Left ventricle myocardium superior (tissue), 1 donor: ENCODE measurements around the gene AK3. TPM values are rescaled to one million over a fixed set of nuclear protein-coding genes. Genes with fewer than 3 reads are reported as not detected.

Source experiments
- ATAC-seq: fragments of 200-7000 bp; cut with Tn5 transposase; one replicate; pipeline ENCODE4 v1.9.1; 2020; ENCODE audit warnings: mild to moderate bottlenecking, moderate library complexity
- DNase-seq: peaks from one replicate; pipeline ENCODE4 v3.0.0-alpha.2; 2020
- intact Hi-C: fragments of 100-400 bp; cut with micrococcal nuclease; formaldehyde crosslinking; loops from one replicate; pipeline ENCODE4 v1.11.0; 2022
- total RNA-seq: library from RNA; stranded (reverse); fragmentation: NEBNext Ultra II Directional; extraction: Animal tissue kit (Norgen Biotek cat#: 25700); gene quantifications from one replicate; pipeline ENCODE4 v1.2.1, GENCODE V29; 2021
- donor health status: DM: no; HTN: yes; CAD: no; lungs with severe emphysema.

The AK3 gene
- total RNA-seq, 1 donor from 2014 or later, result 219 TPM

DNA sequence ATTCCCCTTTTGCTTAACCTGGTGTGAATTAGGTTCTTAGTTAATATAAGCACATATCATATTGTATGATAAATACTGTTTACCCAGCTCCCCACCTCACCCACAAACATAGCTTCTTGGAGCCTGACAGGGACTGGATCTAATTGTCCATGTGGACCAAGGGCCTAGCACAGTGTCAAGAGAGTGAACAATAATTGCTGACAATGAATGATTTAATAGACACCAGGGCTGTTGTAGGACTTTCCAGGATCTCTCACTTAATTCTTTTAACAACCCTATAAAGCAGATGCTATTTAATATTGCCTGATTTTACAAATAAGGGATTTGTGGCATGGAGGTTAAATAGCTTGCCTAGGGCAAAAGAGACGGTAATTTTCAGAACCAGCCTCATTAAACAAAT lies 24.8 kb downstream of the AK3 start:
- ATAC-seq, result no peak
- intact Hi-C loops, result no loop called here
- DNase-seq, result no peak

DNA sequence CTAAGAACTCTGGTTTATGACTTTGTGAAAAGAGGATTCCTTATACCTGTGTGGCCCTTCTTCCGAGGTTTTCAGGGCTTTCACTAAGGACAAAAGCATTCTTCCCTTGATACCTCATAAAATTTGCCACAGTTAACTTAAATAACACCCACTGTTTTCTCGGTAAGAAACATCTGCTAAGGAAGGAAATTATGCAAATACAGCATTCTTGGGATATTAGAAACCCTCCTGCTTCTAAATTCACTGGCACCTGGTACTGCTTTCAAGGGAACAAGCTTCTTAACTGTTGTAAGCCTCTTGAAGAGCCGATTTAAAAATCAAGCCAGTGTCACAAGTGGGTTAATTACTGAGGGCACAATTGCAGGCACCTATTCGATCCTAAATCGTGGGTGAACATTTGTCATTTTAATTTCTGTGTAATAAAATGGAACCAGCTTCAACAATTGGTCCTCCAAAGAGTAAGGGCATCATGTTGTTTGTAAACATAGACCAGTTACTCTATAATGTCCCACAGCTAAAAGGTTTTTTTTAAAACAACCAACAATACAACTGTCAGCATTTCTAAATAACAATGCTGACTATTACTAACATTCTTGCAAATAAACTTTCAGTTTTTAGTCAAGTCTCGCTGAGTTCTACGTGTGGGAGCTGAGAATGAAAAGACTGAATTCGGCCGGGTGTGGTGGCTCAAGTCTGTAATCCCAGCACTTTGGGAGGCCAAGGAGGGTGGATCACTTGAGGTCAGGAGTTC lies 26.6 kb downstream of the AK3 start:
- intact Hi-C loops, result no loop called here
- ATAC-seq (no peak), DNase-seq (no peak)

DNA sequence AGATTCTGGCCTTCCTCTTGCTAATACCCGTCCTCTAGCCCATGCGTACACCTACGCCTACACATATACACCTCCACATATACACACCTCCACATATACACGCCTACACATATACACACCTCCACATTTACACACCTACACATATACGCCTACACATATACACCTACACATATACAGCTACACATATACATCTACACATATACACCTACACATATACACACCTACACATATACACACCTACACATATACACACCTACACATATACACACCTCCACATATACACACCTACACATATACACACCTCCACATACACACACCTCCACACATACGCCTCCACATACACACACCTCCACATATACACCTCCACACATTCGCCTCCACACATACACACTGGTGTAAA lies 27.2 kb downstream of the AK3 start:
- intact Hi-C loops, result no loop called here
- ATAC-seq, result peak; percentile 37

DNA sequence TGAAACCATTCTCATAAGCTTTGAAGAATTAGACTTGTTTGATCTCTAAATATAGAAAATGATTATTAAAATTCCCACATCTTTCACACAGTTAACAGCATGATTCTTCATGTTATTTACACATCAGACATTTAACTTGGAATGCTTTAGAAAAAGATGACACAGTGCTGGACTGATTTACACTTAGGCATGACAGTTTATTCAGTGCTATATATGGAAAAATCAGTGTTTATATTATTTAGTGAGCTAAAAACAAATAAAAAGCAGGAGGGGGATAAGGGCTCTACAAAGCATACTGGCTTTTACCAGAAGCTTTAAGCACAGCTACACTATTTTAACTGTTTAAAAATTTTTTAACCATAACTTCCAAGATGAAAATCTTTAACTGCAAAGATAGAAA lies 31.6 kb downstream of the AK3 start:
- DNase-seq (no peak), ATAC-seq (no peak)
- intact Hi-C loops, result no loop called here

More for the DNA sequence above, 27.2 kb downstream of the AK3 start:
- no peak for DNase-seq

DNA sequence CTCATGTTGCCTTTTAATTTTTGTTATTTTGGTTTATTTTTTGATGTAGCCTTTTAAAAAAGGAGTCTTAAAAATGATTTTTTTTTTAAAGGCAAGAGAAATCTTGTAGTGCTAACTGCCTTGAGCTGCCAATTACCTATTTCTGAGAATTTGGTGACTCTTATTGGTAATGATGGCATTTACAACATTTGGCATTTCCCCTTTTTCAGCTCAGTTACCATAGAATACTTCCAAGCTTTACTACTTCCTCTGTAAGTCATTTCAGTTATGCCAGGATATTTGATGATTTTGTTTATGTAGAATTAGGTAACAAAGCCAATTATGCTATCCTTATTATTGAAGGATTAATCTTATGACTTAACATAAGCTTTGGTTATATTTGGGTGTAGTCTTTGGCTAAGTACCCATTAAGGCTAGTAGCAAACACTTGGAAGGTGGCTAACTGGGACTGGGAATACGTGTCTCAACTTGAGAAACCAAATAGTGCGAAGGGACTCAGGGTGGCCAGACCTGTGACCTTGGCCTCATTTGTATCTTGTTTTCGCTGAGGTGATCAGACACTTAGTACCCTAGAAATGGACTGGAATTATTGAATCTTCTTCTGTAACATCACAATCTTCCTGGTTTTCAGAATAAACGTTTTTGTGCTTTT lies 33.9 kb downstream of the AK3 start:
- intact Hi-C loops, result no loop called here
- ATAC-seq (no peak), DNase-seq (no peak)

DNA sequence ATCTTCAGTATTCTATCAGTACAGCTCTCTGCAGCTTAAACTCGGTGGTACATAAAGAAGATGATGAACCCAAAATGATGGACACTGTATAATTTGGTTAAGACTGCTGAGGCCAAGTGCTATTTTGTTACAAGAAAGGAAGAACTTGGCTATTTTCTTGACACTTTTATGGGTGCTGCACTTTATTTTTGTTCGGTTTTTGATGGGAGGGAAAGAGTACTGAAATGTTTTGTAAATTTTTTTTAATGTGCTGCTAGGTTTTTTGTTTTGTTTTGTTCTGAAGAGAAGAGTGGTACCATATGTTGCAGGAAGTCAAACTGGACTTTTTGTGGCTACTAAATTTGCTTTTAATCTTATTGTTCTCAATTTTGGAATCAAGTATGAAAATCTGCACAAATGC lies 35.0 kb downstream of the AK3 start:
- DNase-seq (no peak), ATAC-seq (no peak)
- intact Hi-C loops, result no loop called here

DNA sequence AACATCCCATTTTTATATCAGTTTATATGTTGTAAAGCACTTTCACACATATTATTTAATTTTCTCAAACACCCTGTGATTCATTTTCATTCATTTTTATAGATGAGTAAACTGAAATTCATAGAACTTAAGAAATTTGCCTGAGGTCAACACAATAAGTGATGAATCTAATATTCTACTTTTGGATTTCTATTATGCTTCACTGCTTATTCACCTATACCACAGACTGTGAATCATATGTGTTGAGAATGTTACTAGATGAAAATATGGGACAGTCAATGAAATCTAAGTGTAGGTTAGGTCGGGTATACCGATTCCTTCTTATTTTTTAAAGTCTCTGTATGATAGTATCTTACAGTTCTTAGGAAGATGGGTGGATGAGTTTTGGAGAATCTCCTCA lies 36.9 kb downstream of the AK3 start:
- intact Hi-C loops, result no loop called here
- DNase-seq (no peak), ATAC-seq (no peak)

DNA sequence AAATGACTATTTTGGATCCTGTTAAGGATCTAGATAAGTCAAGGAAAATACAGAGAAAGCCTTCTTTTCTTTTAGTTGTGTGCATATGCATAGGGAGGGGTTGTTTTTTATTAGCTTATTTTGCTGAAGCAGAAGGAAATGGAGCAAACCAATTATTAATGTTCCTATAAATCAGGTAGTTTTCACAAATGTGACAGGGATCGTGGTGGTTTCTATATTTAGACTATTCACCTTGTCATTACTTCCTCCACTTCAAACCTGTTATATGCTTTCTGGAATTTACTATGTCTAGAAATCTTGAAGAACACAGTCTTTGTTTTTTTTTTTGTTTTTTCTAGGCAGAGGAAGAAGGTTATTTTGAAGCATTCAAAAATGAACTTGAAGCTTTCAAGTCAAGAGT lies 39.5 kb downstream of the AK3 start:
- DNase-seq (no peak), ATAC-seq (no peak)
- intact Hi-C loops, result no loop called here

DNA sequence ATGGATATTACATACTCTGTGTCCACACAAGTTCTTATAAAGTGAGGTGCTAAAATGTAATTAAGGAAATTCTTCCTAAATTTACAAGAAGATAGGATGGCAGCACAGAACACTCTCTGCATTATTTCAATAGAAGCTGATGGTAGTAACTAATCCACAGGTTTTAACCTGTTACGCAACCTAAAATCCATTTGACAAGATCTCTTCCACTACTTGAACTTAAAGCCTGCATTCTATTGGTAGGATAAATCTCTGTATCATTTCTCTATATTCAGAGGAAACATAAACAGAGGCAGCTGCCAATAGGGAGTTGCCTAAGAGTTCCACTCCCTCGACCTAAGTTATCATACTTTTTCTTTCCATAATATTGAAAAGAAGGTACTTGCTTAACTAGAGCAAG lies 40.1 kb downstream of the AK3 start:
- intact Hi-C loops, result no loop called here
- DNase-seq, result no peak
- no peak for ATAC-seq

DNA sequence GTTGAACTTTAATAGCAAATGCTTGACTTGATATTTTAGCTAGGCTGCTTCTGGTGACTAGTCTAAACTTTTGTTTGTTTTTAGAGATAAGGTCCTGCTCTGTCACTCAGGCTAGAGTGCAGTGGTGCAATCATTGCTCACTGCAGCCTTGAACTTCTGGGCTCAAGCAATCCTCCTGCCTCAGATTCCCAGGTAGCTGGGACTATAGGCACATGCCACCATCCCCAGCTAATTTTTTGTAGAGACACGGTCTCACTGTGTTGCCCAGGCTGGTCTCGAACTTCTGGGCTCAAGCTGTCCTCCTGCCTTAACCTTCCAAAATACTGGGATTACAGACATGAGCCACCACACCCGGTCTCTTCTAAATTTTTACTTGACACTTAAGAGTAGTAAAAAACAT lies 40.9 kb downstream of the AK3 start:
- intact Hi-C loops, result no loop called here
- ATAC-seq (no peak), DNase-seq (no peak)

DNA sequence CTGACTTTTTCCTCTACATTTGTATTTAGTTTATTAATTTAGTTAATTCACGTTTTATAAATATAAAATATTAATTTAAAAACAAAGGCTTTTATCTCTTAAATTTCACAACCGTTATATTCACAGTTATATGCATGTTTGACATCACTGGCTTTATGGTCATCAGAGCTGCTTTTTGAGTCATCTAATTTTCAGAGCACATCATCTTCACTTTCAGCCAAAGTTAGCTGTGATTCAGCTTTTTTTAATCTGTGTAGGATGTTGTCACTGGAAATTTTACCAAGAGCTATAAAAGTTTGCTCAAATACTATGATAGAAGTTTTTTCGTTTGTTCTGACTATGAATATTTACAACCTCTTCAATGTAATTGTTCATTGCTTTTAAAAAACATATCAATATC lies 49.2 kb downstream of the AK3 start:
- intact Hi-C loops, result no loop called here
- ATAC-seq (no peak), DNase-seq (no peak)

DNA sequence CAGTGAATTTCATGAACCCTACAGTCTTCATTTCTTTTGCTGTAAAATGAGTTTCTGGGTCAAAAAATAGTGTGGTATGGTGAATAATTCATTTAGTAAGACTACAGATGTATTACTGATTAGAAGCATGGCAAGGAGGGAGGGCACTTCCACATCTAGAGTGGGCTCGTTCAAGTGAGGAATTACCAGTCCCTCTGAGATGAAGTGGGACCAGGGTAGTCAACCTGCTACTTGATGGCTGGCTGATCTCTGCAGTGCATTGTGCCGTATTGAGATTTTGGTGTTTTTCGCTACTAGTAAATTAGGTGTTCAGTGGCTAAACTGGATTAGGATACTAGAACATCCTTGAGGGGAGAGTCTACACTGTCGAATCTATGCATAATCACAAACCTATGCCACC lies 50.9 kb downstream of the AK3 start:
- DNase-seq (no peak), ATAC-seq (no peak)
- intact Hi-C loops, result no loop called here

DNA sequence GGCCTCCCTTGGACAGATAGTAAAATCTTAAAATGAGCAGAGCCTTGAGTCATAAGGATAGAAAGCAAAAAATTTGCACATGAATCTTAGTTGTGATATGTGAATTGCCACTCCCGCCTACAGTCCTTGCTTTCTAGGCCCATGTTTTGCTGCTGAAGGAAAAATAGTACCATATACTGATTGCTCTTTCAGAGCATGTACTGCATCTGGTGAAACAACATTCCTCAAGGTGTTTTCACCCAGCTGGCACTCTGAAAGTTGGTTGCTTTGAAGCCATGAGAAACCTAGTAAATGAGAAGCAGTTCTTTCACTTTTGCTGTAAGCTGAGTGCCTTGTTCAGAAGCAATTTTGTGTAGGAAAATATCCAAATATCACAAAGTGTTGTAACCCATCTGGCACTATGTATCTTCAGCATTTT lies 51.3 kb downstream of the AK3 start:
- intact Hi-C loops, result no loop called here
- peak; percentile 13 for ATAC-seq
- no peak for DNase-seq

DNA sequence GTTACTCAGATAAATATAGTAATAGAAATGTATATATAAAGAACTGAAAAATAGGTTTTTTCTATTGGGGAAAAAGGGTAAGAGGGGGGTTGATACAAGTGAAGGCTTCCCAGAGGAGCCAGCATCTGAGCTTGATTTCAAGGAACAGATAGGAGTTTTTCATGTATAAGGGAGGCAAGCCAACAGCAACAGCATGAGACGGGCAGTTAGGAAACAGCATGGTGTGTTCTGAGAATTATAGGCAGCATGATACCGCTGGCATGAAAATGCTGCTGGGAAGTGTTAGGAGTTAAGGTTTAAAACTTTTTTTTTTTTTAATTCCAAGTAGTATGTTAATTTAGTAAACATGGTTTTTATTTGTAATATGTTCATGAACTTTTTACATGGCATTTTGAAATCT lies 52.0 kb downstream of the AK3 start:
- ATAC-seq, result no peak
- DNase-seq, result no peak
- intact Hi-C loops, result no loop called here

DNA sequence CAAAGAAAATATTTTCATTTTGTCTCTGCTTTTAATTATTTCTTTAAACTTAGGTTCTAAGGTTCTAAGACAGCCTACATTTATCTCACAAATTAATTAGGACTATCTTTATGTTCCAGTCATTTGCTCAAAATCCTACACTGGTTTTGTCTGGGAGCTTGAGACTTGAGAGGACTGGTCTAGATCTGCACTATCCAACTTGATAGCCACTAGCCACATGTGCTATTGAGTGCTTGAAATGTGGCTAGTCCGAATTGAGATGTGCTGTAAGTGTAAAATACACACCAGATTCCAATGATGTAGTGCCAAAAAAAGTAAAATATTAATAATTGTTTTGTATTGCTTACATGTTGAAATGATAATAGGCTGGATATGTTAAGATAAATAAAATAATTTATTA lies 54.4 kb downstream of the AK3 start:
- DNase-seq (no peak), ATAC-seq (peak; percentile 38)
- intact Hi-C loops, result no loop called here

DNA sequence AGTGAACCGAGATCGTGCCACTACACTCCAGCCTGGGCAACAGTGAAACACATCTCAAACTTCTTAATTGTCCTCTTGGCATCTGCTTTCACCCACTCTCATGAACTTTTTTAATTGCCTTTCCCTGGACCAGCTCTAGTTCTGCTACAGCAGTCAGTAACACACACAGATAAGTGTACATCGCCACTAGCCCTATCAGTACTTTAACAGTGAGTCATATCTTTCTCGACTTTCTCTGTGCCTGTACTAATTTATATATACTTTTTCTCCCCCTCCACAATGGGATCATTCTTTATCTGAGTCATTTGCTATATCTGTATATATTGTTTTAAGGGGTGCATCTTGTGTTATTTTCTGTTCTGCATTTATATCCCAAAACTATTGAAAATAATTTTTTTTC lies 54.9 kb downstream of the AK3 start:
- DNase-seq (no peak), ATAC-seq (peak; percentile 75)
- intact Hi-C loops, result no loop called here

DNA sequence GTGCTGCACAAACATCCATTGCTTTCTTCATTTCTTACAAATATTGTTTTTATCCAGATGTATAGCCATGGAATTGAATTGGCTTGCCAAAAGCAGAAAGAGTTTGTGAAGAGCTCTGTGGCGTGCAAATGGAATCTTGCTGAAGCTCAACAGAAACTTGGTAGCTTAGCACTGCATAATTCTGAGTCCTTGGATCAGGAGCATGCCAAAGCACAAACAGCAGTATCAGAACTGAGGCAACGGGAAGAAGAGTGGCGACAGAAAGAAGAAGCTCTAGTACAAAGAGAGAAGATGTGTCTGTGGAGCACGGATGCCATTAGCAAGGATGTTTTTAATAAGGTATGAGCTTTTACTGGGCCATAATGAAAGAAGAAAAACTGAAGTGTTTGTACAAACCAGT lies 56.2 kb downstream of the AK3 start:
- no peak for DNase-seq
- ATAC-seq, result no peak
- intact Hi-C loops, result no loop called here

DNA sequence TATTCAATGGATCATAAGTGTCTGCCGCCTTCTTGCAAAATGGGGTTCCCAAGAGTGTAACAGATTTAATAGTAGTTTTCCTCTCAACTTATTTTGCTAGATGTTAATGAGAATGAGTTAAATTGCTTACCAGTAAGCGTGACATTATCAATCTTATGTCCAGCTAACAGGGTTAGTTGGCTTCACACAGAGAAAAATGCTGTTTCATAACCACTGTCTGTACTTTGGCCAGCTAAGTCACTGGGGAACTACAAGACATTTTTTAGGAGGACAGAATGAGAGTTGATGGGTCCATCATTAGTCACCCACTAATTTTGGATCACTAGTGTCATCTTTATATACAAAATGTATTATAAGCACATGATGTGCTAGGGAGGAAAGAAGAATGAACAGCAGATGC lies 60.3 kb downstream of the AK3 start:
- peak; percentile 8 for ATAC-seq
- intact Hi-C loops, result no loop called here

DNA sequence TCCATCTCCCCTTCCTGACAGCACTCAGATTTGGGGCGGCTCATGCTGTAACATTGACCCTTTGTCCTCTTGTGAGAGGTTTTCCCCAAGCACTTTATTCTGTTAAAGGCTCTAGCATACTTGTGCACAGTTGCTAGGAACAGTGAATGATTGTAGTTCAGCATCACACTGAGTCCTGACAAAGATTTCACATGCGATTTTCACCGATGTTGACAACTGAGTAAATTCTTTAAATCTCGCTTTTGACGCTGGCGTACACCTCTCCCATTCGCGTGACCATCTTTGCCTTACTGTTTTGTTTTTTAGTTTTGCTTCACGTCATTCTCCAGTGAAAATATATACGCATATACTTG lies 60.9 kb downstream of the AK3 start:
- ATAC-seq (peak; percentile 15), DNase-seq (no peak)
- intact Hi-C loops, result no loop called here

More for the DNA sequence above, 60.3 kb downstream of the AK3 start:
- DNase-seq, result no peak

DNA sequence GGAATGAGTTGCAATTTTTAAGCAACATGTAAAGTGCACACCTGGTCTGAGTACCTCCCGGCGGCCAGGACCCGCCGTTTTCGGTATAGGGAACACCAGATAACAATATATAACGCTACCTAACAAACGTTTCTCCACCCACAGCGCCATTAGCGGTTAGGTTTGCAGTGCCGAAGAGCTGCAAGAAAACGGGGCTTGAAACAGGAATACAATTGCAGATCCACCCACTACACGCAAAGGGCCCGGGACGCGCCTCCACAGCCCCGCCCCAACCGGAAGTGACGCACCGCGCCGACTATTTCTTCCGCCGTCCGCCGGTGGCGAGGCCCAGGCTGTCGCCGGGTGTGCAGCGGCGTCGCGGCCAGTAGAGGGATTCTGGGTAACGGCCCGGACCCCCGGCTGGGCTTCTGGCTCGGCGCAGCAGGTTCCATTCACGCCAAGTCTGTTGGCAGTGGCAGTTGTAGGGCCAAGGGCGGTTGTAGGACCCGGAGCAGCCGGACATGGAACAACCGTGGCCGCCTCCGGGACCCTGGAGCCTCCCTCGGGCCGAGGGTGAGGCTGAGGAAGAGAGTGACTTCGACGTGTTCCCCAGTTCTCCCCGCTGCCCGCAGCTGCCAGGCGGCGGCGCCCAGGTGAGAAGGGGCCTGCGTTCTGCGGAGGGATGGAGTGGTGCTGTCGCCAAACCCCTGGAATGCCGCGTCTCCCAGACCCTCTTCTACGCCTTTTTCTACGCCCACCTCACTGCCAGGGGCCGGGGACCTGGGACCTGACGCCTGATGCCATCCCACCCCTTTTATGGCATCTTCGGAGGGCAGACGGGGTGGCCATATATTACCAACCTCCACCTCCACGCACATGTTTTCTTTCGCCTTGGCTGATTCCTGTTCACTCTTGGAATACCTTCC lies 61.5 kb downstream of the AK3 start, which contains the start of gene CDC37L1:
CDC37L1 (plus strand) TSS at position 302 of the 905 bp plus-strand sequence; CDS start at position 501, 199 bp downstream.
- intact Hi-C loops, result no loop called here
- peak; percentile 99 for ATAC-seq
- peak; percentile 99 for DNase-seq
